Measurements from ENCODE around the gene PARVG.

PARVG gene

GRCh38 chr22:44157916-44158618 is 22.7 kb upstream of the PARVG start:
- Histone ChIP-seq H3K4me3 (ENCODE audit: low read depth, low read length) (no peak overlapping the region), H3K36me3 (ENCODE audit: control insufficient read depth, insufficient read depth, low read length) (no peaks in the 10 kb centered on the region), H3K9me3 (ENCODE audit: control insufficient read depth, insufficient read depth, low read length) (no peaks in the 10 kb centered on the region), H3K4me1 (ENCODE audit: control insufficient read depth, insufficient read depth, low read length) (no peaks in the 10 kb centered on the region), H3K27me3 (ENCODE audit: control insufficient read depth, insufficient read depth, low read length) (no peaks in the 10 kb centered on the region), H3K9ac (ENCODE audit: low read depth, low read length) (no peak overlapping the region)

DNA sequence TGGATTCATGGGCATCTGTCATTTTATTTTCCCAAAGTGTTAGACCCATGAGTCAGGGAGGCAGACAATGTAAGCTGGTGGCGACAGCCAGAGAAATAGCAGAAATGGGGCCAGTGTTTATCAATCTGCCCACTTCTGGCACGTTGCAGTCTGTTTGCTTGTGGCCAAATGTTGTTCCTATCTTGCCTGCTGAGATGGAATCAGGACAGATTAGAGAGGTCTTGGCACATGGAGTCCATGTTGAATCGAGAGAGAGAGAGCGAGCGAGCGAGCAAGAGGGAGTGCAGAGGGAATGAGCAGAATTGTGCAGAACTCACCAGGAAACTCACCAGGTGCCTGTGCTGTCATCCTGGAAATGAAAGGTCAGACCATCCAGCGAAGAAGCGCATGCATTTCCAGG is 21.9 kb upstream of the PARVG start:
- Histone ChIP-seq H3K27me3 (ENCODE audit: control insufficient read depth, insufficient read depth, low read length) (no peaks in the 10 kb centered on the region), H3K36me3 (ENCODE audit: control insufficient read depth, insufficient read depth, low read length) (no peaks in the 10 kb centered on the region), H3K9ac (ENCODE audit: low read depth, low read length) (peak overlapping the region; percentile 24), H3K4me1 (ENCODE audit: control insufficient read depth, insufficient read depth, low read length) (no peaks in the 10 kb centered on the region), H3K9me3 (ENCODE audit: control insufficient read depth, insufficient read depth, low read length) (no peaks in the 10 kb centered on the region), H3K4me3 (ENCODE audit: low read depth, low read length) (no peak overlapping the region)

GRCh38 chr22:44159221-44159620 is 21.5 kb upstream of the PARVG start:
- H3K4me3 ChIP-seq (ENCODE audit: low read depth, low read length) = no peak overlapping the region
- no peaks in the 10 kb centered on the region for H3K36me3 ChIP-seq (ENCODE audit: control insufficient read depth, insufficient read depth, low read length)
- H3K9me3 ChIP-seq (ENCODE audit: control insufficient read depth, insufficient read depth, low read length) = no peaks in the 10 kb centered on the region
- no peaks in the 10 kb centered on the region for H3K4me1 ChIP-seq (ENCODE audit: control insufficient read depth, insufficient read depth, low read length)
- peak overlapping the region; percentile 24 for H3K9ac ChIP-seq (ENCODE audit: low read depth, low read length)
- no peaks in the 10 kb centered on the region for H3K27me3 ChIP-seq (ENCODE audit: control insufficient read depth, insufficient read depth, low read length)

GRCh38 chr22:44159811-44160210 is 20.9 kb upstream of the PARVG start:
- H3K9me3 ChIP-seq (ENCODE audit: control insufficient read depth, insufficient read depth, low read length) = no peaks in the 10 kb centered on the region
- no peaks in the 10 kb centered on the region for H3K27me3 ChIP-seq (ENCODE audit: control insufficient read depth, insufficient read depth, low read length)
- H3K36me3 ChIP-seq (ENCODE audit: control insufficient read depth, insufficient read depth, low read length) = no peaks in the 10 kb centered on the region
- H3K4me1 ChIP-seq (ENCODE audit: control insufficient read depth, insufficient read depth, low read length) = no peaks in the 10 kb centered on the region
- no peak overlapping the region for H3K4me3 ChIP-seq (ENCODE audit: low read depth, low read length)
- H3K9ac ChIP-seq (ENCODE audit: low read depth, low read length) = no peak overlapping the region

- no peak overlapping the region for H3K4me3 ChIP-seq (ENCODE audit: low read depth, low read length)
- H3K9ac ChIP-seq (ENCODE audit: low read depth, low read length) = no peak overlapping the region
- no peaks in the 10 kb centered on the region for H3K9me3 ChIP-seq (ENCODE audit: control insufficient read depth, insufficient read depth, low read length)
- no peaks in the 10 kb centered on the region for H3K4me1 ChIP-seq (ENCODE audit: control insufficient read depth, insufficient read depth, low read length)
- no peaks in the 10 kb centered on the region for H3K27me3 ChIP-seq (ENCODE audit: control insufficient read depth, insufficient read depth, low read length)
- H3K36me3 ChIP-seq (ENCODE audit: control insufficient read depth, insufficient read depth, low read length) = no peaks in the 10 kb centered on the region
Measured at GRCh38 chr22:44160421-44160820, 20.3 kb upstream of the PARVG start.

DNA sequence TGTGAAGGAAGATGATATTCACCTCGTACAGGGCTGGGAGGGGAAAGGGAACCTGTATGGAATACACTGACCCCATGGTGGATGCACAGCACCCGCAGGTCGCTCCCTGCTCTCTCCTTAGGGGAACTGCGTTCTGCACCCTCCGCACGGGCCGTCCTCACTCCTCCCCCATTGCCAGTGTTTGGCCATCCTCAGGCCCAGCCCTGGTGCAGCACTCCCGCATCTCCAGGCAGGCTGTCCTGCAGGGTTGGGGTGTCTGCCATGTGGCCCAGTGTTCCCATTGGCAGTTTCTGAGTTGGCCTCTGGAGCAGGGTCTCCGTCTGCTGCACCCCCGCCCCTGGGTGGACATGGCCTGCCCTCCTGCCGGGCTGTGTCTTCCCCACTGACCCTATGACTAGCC is 19.1 kb upstream of the PARVG start:
- Histone ChIP-seq H3K4me3 (ENCODE audit: low read depth, low read length) (no peak overlapping the region), H3K9ac (ENCODE audit: low read depth, low read length) (no peak overlapping the region), H3K9me3 (ENCODE audit: control insufficient read depth, insufficient read depth, low read length) (no peaks in the 10 kb centered on the region), H3K27me3 (ENCODE audit: control insufficient read depth, insufficient read depth, low read length) (no peaks in the 10 kb centered on the region), H3K4me1 (ENCODE audit: control insufficient read depth, insufficient read depth, low read length) (no peaks in the 10 kb centered on the region), H3K36me3 (ENCODE audit: control insufficient read depth, insufficient read depth, low read length) (no peaks in the 10 kb centered on the region)

DNA sequence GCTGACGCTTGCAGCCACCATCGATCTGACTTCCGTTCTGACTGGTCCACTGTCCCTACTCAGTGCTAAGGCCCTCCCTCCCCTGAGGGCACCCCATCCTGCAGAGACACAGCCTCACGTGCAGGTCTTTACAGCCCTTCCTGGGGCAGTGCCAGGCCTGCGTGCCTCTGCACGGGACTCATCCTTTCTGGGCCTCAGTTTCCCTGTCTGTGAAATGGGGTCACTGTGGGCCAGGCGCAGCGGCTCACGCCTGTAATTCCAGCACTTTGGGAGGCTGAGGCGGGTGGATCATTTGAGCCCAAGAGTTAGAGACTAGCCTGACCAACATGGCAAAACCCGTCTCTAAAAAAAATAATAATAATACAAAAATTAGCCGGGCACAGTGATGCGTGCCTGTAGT is 17.8 kb upstream of the PARVG start:
- Histone ChIP-seq H3K9me3 (ENCODE audit: control insufficient read depth, insufficient read depth, low read length) (no peaks in the 10 kb centered on the region), H3K4me1 (ENCODE audit: control insufficient read depth, insufficient read depth, low read length) (no peaks in the 10 kb centered on the region), H3K9ac (ENCODE audit: low read depth, low read length) (no peak overlapping the region), H3K4me3 (ENCODE audit: low read depth, low read length) (no peak overlapping the region), H3K36me3 (ENCODE audit: control insufficient read depth, insufficient read depth, low read length) (no peaks in the 10 kb centered on the region), H3K27me3 (ENCODE audit: control insufficient read depth, insufficient read depth, low read length) (no peaks in the 10 kb centered on the region)

- H3K27me3 ChIP-seq (ENCODE audit: control insufficient read depth, insufficient read depth, low read length) = no peaks in the 10 kb centered on the region
- no peaks in the 10 kb centered on the region for H3K36me3 ChIP-seq (ENCODE audit: control insufficient read depth, insufficient read depth, low read length)
- H3K9ac ChIP-seq (ENCODE audit: low read depth, low read length) = no peak overlapping the region
- H3K9me3 ChIP-seq (ENCODE audit: control insufficient read depth, insufficient read depth, low read length) = no peaks in the 10 kb centered on the region
- no peak overlapping the region for H3K4me3 ChIP-seq (ENCODE audit: low read depth, low read length)
- H3K4me1 ChIP-seq (ENCODE audit: control insufficient read depth, insufficient read depth, low read length) = no peaks in the 10 kb centered on the region
Measured at GRCh38 chr22:44163536-44163935, 17.2 kb upstream of the PARVG start.

DNA sequence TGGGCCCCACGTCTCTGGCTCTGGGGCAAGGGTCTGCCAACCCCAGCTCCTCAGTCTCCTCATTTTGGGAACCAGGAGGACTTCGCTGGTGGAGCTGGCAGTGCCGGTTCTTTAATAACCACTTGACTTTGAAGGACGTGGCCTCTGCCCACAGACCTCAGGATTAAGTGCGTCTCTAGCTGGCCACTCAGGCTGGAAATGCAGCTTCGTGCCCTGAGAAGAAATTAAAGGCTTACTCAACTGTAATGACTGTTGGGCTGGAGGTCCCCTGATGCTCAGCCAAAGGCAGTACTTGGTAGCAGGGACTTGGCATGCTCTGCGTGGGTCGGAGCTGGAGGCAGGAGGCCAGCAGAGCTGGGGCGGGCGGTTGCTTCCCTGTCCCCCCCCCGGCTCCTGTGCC is 16.7 kb upstream of the PARVG start:
- Histone ChIP-seq H3K9ac (ENCODE audit: low read depth, low read length) (no peak overlapping the region), H3K36me3 (ENCODE audit: control insufficient read depth, insufficient read depth, low read length) (no peaks in the 10 kb centered on the region), H3K27me3 (ENCODE audit: control insufficient read depth, insufficient read depth, low read length) (no peaks in the 10 kb centered on the region)

GRCh38 chr22:44165286-44165874 is 15.3 kb upstream of the PARVG start:
- Histone ChIP-seq H3K9ac (ENCODE audit: low read depth, low read length) (no peak overlapping the region), H3K9me3 (ENCODE audit: control insufficient read depth, insufficient read depth, low read length) (no peaks in the 10 kb centered on the region), H3K36me3 (ENCODE audit: control insufficient read depth, insufficient read depth, low read length) (no peaks in the 10 kb centered on the region), H3K4me1 (ENCODE audit: control insufficient read depth, insufficient read depth, low read length) (no peaks in the 10 kb centered on the region), H3K4me3 (ENCODE audit: low read depth, low read length) (no peak overlapping the region), H3K27me3 (ENCODE audit: control insufficient read depth, insufficient read depth, low read length) (no peaks in the 10 kb centered on the region)

More for the DNA sequence above, 16.7 kb upstream of the PARVG start:
- Histone ChIP-seq H3K4me1 (ENCODE audit: control insufficient read depth, insufficient read depth, low read length) (no peaks in the 10 kb centered on the region), H3K9me3 (ENCODE audit: control insufficient read depth, insufficient read depth, low read length) (no peaks in the 10 kb centered on the region), H3K4me3 (ENCODE audit: low read depth, low read length) (no peak overlapping the region)

DNA sequence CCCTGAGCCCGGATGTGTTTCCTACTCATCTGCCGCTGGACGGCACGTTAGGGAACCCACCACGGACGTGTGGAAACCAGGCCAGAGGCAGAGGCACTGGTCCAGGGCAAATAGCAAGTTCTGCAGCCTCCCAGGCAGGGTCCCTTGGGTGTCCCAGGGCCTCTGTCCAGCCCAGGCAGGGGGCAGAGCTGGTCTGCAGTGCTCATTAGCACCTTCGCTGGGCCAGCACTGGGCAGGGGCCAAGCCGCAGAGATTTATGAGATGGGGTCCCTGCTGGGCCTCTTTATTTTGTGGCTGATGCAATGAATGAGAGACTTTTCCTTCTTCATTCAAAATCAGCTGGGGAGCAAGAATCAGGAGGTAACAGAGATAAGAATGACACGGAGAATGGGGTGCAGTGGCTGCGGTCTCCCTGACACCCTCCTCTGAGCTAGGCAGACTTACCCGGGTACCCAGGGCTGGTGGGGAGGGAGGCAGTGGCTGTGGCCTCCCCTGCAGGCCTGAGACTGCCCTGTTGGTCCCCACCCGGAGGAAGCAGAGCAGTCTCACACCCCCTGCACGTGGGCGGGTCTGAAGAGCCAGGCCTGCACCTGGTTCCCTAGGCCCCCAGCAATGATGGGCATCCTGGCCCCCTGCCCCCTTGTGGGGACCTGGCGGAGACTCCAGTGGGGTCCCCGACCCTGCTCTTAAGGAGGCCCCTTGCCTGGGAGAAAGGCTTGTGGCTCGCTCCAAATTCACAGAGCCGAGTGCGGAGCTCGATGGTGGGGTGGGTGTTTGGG is 14.0 kb upstream of the PARVG start:
- no peaks in the 10 kb centered on the region for H3K4me1 ChIP-seq (ENCODE audit: control insufficient read depth, insufficient read depth, low read length)
- H3K36me3 ChIP-seq (ENCODE audit: control insufficient read depth, insufficient read depth, low read length) = no peaks in the 10 kb centered on the region
- H3K9ac ChIP-seq (ENCODE audit: low read depth, low read length) = no peak overlapping the region
- H3K9me3 ChIP-seq (ENCODE audit: control insufficient read depth, insufficient read depth, low read length) = no peaks in the 10 kb centered on the region
- H3K27me3 ChIP-seq (ENCODE audit: control insufficient read depth, insufficient read depth, low read length) = no peaks in the 10 kb centered on the region
- no peak overlapping the region for H3K4me3 ChIP-seq (ENCODE audit: low read depth, low read length)

DNA sequence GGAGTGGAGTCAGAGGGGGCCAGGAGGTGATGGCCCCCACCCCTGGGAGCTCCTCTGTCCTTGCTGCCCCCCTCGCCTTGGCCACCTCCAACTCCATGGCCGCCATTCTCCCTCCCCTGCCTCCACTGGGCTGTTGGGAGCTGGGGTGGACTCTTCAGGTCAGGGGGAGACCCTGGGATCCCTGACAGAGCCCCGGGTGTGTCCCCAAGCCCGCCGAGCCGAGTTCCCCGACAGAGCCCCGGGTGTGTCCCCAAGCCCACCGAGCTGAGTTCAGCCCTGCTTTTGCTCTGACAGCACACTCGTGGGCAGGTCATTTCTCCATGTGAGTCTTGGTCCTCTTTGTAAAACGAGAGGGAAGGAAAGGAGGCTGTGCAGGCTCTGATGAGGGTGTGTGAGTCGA is 13.2 kb upstream of the PARVG start:
- H3K4me1 ChIP-seq (ENCODE audit: control insufficient read depth, insufficient read depth, low read length) = peaks cover 4% of the 10 kb centered on the region
- H3K36me3 ChIP-seq (ENCODE audit: control insufficient read depth, insufficient read depth, low read length) = no peaks in the 10 kb centered on the region
- no peaks in the 10 kb centered on the region for H3K27me3 ChIP-seq (ENCODE audit: control insufficient read depth, insufficient read depth, low read length)
- no peaks in the 10 kb centered on the region for H3K9me3 ChIP-seq (ENCODE audit: control insufficient read depth, insufficient read depth, low read length)
- H3K4me3 ChIP-seq (ENCODE audit: low read depth, low read length) = no peak overlapping the region
- no peak overlapping the region for H3K9ac ChIP-seq (ENCODE audit: low read depth, low read length)

Measured in iPS-15b (cell line).